ENCODE data around the gene TSPAN16. TPM values are rescaled to one million over a fixed set of nuclear protein-coding genes. Genes with fewer than 3 reads are reported as not detected.
"Not testable (repeated sequence)": the region's sequence is repeated elsewhere in the genome, so short reads cannot be mapped to it uniquely, and the experiment has no call there.

TSPAN16 gene
- total and polyA plus RNA-seq, 2 of the 13 experiments (the other 11 are each of a cell fraction or from before 2014, with no cell fraction given) = not detected

GRCh38 chr19:11339254-11340098 lies 43.5 kb downstream of the TSPAN16 start, which contains the start of gene RAB3D (continued):
- no peak for TF ChIP-seq ETS1 (CRISPR knock-in tag; IDR thresholded peaks at IDR 0.05)
- TF ChIP-seq BATF2 (CRISPR knock-in tag; IDR thresholded peaks at IDR 0.05) = no peak
- peak; percentile 22; the same call in 1 of the 2 replicates for TF ChIP-seq ZBTB38 (CRISPR knock-in tag; IDR thresholded peaks at IDR 0.05)
- TF ChIP-seq HOXA3 (CRISPR knock-in tag; IDR thresholded peaks at IDR 0.05) = 0 out of 2 replicates have a peak, but pooled peaks have one; percentile 25
- 0 out of 2 replicates have a peak, but pooled peaks have one; percentile 26 for TF ChIP-seq SP4 (CRISPR knock-in tag; IDR thresholded peaks at IDR 0.05)

- H3K27me3 ChIP-seq (ENCODE audit: control insufficient read depth in 1 of 2, insufficient read depth in 2 of 2, low read length in 2 of 2); H3K36me3 ChIP-seq (replicated peaks in 1 of 2; ENCODE audit: control insufficient read depth in 1 of 2, insufficient read depth in 2 of 2, low read length in 2 of 2); H2AFZ ChIP-seq (ENCODE audit: low read length); FAIRE-seq; H3K27ac ChIP-seq (ENCODE audit: extremely low read length, insufficient read depth, low read length); in situ Hi-C loops (cut with HindIII; ENCODE audit: extremely low pct_ligation_motif_present, low pct_unique_long_range_greater_than_20kb); intact Hi-C loops (cut with micrococcal nuclease; ENCODE audit: unreplicated experiment); ATAC-seq; H3K9me3 ChIP-seq (ENCODE audit: low read length); CTCF ChIA-PET (ENCODE audit: low intra/inter-chr PET ratio, low total read pairs); H3K79me2 ChIP-seq (ENCODE audit: insufficient read depth, low read length); BruUV-seq (replicated peaks); H4K20me1 ChIP-seq (ENCODE audit: insufficient read depth, low read length); DNase-seq (ENCODE audit: low spot score): not testable (repeated sequence)
- Histone ChIP-seq H3K9ac (ENCODE audit: insufficient read depth, low read depth, low read length) (peak overlapping the region; percentile 24; the same call in 1 of the 2 replicates), H3K4me2 (ENCODE audit: low read depth, low read length) (peak overlapping the region; percentile 97), H3K4me1 (ENCODE audit: insufficient read depth, low read length) (peaks cover 41% of the 10 kb centered on the region), H3K4me3 (replicated peaks in 1 of 3; ENCODE audit: insufficient read depth in 1 of 3, low read depth in 2 of 3, low read length in 3 of 3) (peak overlapping the region; percentile 67 to 81 (median 81); a peak in 5 of 6 replicates)
- POLR2A ChIA-PET = interaction anchor here (0.8 to 2.7 kb wide), 4 partner anchors 16 to 103 kb away, joined by 3 to 17 read pairs (median 4); partner anchors contain the start of gene SWSAP1
- WGBS (ENCODE audit: low lambda C conversion rate) = 85% methylated on average over 8 of the region's 8 CpGs
Observed at GRCh38 chr19:11340099-11340467, 44.1 kb downstream of the TSPAN16 start.
